HG02938 (cell line): ENCODE measurements around the gene S100A7A.

ENCODE experiments used
- ATAC-seq: cut with Tn5 transposase; IDR thresholded peaks from one replicate; pipeline ENCODE4 v1.9.1; 2021; ENCODE audit warnings: mild to moderate bottlenecking, moderate library complexity; ENCODE audit not compliant: unreplicated experiment

The S100A7A gene

DNA sequence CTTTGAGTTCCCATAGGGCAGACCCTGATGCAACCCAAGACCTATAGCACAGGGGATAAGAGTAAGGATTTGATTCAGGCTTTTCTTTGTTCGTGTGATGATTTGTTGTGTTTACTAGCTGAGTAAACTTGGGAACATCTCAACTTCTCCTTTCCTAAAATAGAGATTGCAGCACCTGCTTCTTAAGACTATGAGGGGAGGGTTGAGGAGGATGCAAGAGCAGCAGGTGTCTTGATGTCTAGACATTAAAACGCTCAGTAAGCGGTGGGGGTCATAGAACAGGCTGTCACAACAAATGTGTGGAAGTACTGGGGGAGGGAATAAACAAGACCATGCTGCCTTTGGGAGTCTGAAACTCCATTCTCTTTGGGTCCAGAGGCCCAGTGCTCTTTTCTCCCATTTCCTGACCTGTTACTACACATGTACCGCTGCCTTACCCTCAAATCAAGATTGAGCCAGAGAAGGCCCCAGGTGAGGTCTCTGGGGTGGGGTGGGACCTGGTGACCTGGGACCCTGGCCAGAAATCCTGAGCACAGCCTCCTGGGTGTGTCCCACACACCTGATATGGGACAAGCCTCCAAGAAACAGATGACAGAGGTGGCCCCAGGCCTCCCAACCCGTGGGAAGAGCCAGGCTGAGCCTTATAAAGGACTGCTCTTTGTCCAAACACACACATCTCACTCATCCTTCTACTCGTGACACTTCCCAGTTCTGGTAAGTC lies at the start of gene S100A7A:
Gene S100A7A, plus strand, starts transcription at position 671 of the 721 bp plus-strand sequence. CDS start 1,563 bp downstream, outside the sequence.
- ATAC-seq, result no peak

DNA sequence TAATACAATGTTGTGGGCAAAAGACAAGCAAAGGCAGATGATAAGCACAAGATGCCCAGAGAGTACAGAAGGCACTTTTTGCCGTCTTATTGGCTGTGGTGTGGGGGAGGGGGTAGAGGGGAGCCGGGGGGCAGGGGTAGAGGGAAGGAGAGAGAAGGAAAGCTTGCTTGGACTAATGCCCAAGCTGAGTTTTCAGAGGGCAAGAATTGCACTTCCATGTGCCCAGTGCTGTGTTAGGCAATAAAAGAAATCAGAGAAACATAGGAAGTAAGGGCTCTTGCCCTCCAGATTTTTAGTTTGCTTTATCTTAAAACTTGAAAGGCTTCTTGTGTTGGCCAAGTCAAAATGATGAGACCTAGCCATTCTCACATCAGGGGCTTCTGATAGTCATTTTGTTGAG lies 49.2 kb upstream of the S100A7A start:
- ATAC-seq, result no peak

DNA sequence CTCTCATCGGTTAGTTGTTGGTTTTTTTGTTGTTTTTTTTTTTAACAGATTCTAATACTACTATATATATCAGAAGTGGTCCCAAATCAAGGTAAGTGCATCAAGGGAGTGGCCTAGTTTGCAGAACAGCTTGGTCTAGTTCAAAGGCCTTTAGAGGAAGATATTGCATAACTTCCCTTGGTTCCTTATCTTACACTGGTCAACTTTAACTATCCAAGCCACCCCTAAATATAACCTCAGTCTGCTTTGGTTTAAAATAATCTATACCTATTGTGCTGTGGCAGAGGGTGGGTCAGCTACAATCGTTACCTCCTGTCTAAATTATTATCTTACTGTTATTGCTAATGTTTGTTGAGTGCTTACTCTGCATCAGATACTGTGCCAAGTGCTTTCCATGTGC lies 47.8 kb upstream of the S100A7A start:
- ATAC-seq, result no peak

DNA sequence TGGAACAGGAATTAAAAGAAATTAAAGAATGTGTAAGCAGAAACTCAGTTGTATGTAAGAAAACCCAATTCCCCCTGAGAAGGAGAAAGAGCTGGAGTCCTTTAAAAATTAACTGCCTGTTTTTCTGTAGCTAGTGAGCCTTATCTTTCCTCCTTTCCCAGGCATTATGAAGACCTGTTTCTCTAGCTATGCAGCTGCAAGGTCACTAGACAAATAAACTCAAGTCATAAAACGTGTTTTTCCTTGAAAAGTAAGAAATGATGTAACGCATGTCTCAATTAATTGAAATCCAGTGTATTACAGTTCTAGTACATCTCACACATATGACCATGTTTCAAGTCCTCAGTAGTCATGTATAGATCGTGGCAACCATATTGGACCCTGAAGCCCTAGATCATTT lies 46.2 kb upstream of the S100A7A start:
- ATAC-seq, result no peak

DNA sequence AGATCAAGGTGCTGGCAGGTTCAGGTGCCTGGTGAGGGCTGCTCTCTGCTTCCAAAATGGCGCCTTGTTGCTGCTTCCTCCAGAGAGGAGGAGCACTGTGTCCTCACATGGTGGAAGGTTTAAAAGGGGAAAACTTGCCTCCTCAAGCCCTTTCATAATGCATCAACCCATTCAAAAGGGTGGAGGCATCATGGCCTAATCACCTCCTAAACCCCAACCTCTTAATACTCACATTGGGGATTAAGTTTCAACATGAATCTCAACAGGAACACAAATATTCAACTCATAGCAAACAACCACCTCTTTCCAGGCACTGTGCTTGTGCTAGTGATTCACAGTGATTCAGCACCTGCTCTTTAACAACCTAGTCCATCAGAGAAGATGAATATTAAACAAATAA lies 45.1 kb upstream of the S100A7A start:
- no peak for ATAC-seq

DNA sequence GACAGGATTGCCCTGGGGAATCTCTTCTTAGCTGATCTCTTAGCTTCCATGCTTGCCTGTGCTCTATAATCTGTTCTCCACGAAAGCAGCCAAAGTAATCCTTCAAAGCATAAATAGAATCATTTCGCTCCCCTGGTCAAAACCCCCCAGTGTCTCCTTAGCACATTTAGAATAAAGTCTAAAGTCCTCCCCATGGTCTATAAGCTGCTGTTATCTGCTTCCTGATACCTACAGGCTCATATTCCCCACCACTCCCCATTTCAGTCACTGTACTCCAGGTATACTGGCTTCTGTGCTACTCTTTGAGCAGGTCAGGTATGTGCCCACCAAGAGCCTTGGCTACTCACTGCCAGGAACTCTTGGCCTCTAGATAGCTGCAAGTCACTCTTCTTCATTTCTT lies 43.7 kb upstream of the S100A7A start:
- no peak for ATAC-seq

DNA sequence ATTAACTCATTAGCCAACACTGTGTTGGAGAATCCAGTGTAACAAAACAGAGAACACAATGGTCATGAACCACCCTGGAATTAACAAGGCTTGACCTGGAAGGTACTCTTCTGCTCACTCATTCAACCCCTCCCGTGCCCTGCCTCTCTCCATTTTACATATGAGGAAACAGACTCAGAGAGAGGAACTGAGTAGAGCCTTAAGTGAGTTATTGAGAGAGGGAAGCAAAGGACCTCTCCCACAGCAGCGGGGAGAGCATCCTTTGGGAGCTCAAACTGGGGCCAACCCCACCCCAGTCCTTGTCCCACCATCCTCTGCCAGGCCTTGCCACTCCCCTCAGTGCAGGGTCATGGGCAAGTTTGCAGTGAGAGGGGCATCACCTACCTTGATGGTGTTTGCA lies 42.2 kb upstream of the S100A7A start:
- ATAC-seq, result no peak

DNA sequence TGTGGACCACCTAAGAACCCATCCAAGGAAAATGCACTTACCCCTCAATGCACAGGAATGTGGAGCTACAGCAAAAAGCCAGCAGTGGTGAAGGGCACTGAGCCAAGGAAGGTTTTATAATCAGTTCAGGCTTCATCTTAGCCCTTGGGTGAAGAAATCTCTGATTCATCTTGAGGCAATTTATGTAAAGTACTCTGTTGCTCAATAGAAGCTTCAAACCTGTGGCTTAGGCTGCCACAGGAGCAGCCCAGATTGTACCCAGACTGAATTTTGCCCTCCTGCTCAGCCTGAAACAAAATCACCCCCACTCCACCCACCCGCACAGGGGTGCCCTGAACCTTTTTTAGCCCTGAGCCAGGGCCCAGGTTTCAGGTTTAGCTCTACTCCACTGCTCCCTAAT lies 40.8 kb upstream of the S100A7A start, which contains the start of gene S100A12:
Gene S100A12, minus strand, starts transcription at position 111 of the 400 bp plus-strand sequence. CDS start 1,029 bp downstream, outside the sequence.
- ATAC-seq, result no peak

DNA sequence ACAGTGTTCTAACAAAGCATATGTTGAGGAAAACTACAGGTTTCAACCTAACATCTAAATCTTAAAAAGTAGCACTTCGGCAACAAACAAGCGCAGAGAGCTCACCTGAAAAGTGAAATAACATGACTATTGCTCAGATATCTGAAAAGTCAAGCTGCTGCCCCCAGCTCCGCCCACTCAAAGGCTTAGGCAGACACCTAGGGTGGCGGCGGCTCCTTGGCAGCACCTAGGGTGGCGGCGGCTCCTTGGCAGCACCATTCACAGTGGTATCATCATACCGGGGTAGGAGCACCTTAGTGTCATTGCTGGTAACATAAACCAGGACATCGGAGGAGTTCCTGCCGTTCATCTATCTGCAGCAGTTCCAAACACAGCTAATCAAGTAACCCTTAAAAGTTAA lies 36.7 kb upstream of the S100A7A start:
- ATAC-seq, result no peak

DNA sequence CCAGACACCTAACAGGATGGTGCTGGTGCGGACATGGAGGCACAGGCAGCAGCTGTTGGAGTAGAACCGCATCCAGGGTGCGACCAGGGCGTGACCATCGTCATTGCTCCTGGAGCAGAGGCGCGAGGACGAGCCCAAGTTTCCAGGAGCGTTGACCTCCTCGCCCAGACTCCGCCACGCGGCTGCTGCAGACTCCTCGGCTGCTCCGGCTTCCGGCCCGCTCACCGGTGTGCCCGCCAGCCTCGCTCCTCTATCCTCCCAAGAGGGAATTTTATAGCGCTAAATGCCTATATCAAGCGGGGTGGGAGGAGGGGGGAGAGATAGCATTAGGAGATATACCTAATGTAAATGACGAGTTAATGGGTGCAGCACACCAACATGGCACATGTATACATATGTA lies 35.6 kb upstream of the S100A7A start:
- no peak for ATAC-seq

DNA sequence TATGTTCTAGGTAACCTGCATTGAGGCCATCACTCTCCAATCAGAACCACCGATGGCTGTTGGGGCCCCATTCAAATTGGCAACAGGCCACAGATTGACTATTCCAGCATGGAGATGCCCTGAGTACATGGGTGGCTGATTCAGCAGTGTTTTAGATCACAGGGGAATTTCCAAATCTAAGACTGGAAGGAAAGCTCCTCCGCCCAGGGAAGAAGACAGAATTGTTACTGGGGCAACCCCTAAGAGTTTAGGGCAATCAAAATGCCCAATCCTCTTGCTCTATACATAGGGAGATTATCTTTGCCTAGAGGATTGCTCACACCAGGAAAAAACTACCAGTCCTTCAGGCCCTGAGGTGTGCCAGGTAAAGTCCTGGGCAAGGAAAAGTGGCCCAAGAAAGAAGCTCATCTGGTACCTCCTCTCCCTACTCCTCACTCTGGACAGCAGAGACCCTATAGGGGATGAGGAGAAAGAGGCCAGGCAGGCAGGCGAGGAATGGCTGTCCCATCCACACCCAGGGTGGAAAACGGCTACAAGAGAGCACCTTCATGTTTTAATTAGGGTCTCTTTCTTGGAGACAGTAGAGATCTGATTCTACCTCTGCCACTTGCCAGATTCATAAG lies 31.3 kb upstream of the S100A7A start:
- no peak for ATAC-seq

DNA sequence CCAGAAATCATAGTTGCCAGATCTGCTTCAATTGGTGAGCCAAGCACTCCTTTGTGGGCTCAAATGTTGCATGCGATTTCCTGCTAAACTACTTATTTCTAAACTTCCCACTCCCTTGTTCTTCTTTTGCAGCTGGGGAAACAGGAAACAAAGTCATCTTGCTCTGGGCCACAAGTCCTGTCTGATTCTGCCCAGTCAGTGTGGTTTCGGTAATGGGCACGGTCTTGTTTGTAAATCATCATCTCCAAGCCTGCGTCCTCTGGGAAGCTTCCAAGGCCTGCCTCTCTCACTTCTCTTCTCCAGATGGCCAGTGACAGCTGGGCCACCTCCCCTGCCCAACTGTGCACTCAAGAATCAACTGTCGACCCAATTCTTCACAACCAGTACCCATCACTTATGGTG lies 29.8 kb upstream of the S100A7A start:
- ATAC-seq, result no peak

DNA sequence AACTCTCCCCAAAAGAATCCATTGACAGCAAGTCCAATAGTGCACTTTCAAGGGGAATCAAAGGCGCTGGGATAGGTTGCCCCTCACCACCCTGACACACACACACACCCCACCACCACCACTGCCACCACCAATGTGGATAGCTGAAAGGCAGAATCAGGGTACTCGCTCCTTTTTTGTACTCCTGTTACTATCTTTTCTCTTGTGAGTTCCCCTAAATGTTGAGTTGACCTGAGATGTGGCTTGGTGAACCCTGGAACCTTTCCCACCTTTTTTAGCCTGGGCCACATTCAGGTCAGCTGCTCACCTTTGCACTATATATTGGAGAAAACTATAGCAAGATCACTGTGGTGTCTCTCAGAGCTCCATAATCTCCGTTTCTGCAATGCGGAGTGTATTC lies 29.3 kb upstream of the S100A7A start:
- ATAC-seq, result no peak

DNA sequence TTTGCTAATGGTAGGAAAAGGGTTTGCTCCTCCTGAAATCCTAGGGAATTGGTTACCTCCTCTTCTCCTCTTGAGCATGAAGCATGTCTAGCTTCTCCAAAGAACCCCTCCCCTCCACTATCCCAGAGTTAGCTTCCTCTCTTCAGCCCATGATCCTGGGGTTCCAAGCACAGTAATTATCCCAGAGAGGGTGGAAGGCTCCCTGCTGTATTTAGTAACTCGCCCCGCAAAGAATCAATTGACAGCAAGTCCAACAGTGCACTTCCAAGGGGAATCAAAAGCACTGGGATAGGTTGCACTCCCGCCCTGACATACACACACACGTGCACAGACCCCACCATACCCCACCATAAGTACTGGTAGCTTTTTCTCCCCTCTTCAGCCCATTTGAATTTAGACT lies 28.5 kb upstream of the S100A7A start:
- ATAC-seq, result no peak

DNA sequence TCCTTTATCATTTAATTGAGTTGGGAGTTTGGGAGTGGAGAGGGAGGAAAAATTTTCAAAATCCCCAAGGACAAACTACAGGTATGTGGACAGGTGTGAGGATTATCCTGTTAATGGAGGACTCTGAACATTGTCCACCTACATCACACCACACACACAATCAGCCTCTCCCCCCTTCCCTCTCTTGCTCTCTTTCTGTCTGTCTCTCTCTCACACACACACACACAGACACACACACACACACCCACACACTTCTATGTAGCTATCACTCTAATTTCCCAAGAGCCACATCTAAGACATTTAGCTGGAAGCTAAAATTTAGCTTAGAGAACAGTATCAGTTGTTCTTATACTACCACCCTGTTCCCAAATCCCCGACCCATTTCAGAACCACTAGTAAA lies 26.9 kb upstream of the S100A7A start:
- no peak for ATAC-seq

DNA sequence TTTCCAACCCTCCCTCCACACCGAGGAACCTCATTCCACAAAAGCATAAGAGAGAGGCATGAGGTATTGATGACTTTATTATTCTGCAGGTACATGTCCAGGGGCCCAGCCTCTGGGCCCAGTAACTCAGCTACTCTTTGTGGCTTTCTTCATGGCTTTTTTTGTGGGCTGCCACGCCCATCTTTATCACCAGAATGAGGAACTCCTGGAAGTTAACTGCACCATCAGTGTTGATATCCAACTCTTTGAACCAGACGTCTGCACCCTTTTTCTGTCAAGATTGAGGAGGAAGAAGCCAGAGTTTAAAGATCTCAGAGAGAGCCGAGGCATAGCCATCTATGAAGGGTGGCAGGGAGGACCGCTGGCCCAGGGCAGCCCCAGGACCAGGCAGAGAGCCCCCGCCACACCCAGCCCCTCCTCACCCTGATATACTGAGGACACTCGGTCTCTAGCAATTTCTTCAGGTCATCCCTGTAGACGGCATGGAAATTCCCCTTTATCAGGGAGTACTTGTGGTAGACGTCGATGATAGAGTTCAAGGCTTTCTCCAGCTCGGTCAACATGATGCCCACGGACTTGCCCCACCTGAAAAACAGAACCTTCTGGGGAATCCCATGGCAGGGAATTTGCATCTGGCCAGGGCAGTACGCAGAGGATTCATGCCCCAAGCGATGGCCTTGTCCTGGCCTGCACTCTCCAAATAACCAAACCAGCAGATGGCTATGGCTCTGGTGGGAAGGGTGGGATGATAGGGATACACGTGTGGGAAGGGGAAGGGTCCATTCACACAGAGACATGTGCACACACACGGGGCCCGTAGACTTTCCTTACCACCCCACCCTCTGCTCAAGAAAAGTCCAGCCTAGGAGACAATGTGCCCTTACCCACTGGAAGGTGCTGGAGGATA lies 26.1 kb upstream of the S100A7A start:
- ATAC-seq, result no peak

DNA sequence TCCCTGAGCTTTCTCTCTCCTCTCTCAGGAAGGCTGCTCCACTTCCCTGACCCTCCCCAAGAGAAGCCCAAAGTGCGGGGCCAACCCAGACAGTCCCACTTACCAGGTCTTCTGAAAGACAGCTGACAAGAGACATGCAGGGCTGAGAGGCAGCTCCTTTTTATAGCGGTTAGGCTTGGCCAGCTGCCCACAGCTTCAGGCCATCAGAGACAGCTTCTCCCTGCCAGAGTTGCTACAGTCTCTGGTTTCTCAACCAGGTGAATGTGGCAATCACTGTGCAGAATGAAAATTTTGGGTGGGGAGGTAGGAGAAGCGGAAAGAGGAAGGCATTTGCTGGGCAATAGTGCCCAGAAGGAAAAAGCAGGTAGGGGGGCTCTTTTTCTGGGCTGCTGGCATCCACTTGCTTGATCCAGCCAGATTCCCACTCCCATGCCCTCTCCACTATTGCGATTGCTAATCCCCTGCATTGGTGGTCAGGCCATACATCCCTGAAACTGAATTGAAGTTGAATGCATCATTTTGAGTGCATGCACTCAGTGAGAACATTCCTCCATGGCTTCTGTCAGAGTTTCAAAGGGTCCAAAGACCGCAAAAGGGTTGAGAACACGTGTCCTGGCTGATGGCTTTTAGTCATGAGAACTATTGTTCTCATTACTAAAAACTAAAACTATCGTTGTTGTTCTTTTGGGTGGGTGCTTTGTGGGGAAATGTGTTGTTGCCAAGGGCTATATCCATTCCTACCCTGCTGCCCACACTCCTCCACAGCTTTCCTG lies 25.2 kb upstream of the S100A7A start, which contains the start of gene S100A8:
Gene S100A8, minus strand, starts transcription at position 136 of the 773 bp plus-strand sequence. CDS start 538 bp downstream, outside the sequence.
- no peak for ATAC-seq

DNA sequence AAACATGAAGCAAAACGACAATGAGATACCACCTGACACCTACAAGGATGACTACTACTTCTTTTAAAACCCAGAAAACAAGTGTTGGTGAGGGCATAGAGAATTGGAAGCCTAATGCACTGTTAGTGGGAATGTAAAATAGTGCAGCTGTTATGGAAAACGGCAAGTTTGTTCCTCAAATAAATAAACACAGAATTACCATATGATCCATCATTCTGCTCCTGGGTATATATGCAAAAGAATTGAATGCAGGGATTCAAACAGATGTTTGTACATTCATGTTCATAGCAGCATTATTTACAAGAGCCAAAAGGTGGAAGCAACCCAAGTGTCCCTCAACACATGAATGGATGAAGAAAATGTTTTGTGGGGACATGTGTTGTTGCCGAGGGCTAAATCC lies 24.1 kb upstream of the S100A7A start:
- no peak for ATAC-seq

DNA sequence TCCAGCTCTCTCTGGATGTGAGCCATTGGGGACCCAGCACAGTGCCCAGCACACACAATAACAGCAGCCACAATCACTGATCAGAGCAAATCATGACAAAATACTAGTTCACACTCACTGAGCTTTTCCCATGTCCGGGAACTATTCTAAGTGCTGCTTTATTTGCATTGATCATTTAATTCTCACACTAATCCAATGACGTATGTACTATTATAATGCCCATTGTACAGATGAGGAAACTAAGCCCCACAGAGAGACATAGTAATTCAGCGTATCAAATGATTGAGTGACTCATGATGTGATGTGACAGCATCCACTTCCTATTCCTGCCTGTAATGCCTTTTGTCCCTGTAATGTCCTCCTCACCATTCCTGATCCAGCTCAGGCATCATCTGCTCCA lies 23.5 kb upstream of the S100A7A start:
- no peak for ATAC-seq

DNA sequence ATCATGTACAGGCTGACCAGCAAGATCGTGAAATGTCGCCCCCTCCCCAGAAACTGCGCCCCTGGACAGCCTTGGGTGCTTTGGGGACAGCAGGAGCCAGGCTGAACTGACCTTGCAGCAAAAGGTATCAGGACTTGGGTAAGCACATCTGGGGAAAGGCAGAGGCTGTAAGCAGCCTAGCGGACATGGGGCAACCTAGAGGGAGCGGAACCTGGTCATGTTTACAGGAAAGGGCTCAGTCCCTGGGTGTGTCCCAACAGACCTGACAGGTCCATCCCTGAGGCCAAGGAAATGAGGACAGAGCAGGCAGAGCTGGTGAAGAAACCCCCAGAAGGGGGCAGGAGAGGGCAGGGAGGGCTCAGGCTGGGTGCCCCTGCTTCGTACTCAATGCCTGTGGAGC lies 22.4 kb upstream of the S100A7A start:
- ATAC-seq, result no peak

DNA sequence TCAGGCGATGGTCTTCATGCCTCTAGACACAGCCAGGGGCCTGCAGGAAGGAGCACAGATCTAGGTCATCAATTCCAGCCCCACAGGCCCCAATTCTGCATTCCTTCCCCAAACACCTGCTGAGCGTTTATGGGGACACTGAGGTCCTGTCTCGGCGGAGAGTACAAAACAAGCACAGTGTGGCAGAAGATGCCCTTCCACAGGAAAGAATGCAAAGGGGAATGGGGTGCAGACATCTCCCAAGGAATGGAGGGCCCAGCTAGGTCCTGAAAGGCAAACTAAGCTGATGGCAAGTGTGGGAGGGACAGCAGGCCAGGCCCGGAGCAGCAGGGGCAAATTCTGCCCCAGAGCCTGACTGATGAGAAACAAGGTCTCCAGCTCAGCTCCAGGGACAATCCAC lies 21.9 kb upstream of the S100A7A start:
- no peak for ATAC-seq
